NCI-H2107 treated with DMSO at 0.1 percent for 48 hours (cell line): ENCODE measurements around the gene HNRNPA2B1.
"Not testable (repeated sequence)": the region's sequence is repeated elsewhere in the genome, so short reads cannot be mapped to it uniquely, and the experiment has no call there.

Experiments used
- DNase-seq: peaks from one replicate; lab custom pipeline; 2025; ENCODE audit not compliant: unreplicated experiment; lab: John Stamatoyannopoulos, UW

Gene HNRNPA2B1

GRCh38 chr7:26147646-26148306 lies 52.8 kb downstream of the HNRNPA2B1 start:
- not testable (repeated sequence) for DNase-seq

GRCh38 chr7:26147030-26147429 lies 53.5 kb downstream of the HNRNPA2B1 start:
- DNase-seq: no peak

DNA sequence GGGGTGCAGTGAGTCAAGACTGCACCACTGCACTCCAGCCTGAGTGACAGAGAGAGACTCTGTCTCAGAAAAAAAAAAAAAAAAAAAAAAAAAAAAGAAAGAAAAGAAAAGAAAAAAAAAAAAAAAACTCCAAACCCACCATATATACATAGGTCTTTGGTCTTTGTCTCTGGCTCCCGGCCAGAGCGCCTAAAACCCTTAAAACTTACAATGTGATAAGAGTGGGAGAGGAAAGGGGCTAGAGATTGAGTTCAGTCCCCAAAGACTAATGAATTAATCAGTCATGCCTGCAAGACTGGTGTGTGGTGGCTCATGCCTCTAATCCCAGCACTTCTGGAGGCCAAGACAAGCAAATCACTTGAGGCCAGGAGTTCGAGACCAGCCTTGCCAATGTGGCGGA lies 55.3 kb downstream of the HNRNPA2B1 start:
- DNase-seq: no peak

DNA sequence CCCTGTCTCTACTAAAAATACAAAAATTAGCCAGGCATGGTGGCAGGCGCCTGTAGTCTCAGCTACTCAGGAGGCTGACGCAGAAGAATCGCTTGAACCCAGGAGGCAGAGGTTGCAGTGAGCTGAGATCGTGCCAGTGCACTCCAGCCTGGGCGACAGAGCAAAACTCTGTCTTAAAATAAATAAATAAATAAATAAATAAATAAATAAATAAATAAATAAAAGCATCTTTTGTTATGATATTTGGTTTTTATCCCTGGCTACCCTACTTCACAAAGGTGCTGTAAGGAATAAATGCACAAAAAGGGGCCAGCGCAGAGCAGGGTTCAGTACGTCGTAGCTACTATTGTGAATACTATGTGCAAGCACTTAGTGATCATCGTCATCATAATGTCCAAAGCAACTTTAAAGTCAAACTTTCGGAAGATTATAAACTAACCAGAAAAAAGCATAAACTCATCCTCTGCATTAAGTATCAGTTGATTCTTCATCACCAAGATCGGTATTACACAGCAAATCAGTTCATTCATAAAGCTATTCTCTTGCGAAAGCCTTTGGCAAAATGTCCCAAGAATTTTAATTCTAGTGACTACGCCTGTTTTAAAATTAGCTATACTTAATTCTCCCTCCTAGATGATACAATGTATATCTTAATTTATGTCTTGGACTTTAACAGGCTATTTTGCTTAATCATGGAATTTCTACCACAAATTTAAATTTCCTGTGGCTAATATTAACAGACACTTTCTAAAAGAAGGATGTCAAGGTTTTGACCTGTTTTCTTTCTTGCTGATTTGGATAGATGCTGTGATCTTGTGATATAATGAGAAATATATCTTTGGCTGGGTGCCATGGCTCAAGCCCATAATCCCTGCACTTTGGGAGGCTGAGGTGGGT lies 56.1 kb downstream of the HNRNPA2B1 start:
- no peak for DNase-seq

GRCh38 chr7:26143298-26144048 lies 57.1 kb downstream of the HNRNPA2B1 start:
- DNase-seq: no peak

- DNase-seq: no peak
Measured at GRCh38 chr7:26141077-26141476, 59.5 kb downstream of the HNRNPA2B1 start.

- DNase-seq: no peak
Measured at GRCh38 chr7:26140380-26140779, 60.2 kb downstream of the HNRNPA2B1 start.
